ENCODE data around the gene GPR108.

GPR108 gene

DNA sequence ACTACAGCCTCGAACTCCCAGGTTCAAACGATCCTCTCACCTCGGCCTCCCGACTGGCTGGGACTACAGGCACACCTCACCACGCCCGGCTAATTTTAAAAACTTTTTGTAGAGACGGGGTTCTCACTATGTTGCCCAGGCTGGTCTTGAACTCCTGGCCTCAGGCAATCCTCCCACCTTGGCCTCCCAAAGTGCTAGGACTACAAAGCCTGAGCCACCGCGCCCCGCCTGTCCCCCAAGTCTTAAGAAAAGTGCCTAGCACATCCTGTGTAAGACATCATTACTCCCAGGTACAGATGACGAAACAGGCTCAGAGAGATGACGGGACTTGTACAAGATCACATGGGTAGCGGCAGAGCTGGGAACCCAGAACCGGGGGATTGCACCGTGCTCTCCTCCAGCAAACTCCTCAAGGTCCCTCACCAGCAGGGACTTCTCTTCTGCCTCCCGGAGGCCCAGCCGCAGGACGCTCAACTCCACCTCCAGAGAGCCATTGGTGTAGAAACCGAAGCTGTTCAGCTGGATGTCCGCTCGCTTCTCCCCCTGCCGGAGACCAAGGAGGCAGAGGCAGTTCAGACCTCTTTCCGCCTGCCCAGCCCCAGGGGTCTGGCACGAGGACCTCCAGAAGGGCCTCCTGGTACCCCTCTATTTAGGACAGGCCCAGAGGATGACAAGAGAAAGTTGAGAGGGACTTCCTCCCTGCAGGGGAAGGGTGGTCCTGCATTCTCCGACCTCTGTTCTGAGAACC lies 1.0 kb downstream of the GPR108 start:
- DNase-seq = peak; percentile 41

GRCh38 chr19:6735181-6735911 lies 2.0 kb downstream of the GPR108 start:
- no peak for DNase-seq

- no peak for DNase-seq
Measured at GRCh38 chr19:6734096-6734696, 3.2 kb downstream of the GPR108 start.

DNA sequence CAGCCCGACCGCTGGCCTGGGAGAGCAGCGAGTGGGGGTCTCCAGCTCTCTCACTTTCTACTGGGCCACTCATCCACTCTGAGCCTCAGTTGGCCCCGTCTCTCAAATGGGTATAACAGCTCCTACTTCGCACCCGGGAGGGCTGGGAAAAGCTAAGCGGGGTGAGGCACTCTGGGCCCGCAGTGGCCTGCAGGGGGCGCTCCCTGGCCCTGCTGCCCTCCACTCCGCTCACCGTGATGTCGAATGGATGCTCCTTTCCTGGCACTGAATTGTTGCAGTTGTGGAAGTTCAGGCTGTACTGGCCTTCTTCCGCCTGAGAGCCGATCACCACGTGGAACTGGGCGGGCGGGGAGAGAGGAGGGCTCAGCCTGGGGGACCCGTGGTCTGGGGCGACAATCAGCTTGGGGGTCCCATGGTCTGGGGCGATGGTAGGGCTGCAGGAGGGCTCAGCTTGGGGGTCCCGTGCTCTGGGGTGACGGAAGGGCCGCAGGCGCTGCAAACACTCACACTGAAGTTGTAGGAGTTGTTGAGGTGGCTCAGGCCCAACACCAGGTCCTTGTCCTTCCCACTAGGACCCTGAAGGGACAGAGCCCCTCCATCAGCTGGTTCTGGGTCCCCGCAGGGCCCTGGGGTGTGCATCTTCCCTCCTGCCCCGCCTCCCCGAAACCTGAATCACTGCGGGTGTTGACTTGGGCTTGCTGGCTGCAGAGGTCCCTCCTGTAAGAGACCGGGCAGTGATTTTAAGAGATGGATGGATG lies 3.9 kb downstream of the GPR108 start:
- no peak for DNase-seq

- no peak for DNase-seq
Measured at GRCh38 chr19:6732803-6733337, 4.5 kb downstream of the GPR108 start.

DNA sequence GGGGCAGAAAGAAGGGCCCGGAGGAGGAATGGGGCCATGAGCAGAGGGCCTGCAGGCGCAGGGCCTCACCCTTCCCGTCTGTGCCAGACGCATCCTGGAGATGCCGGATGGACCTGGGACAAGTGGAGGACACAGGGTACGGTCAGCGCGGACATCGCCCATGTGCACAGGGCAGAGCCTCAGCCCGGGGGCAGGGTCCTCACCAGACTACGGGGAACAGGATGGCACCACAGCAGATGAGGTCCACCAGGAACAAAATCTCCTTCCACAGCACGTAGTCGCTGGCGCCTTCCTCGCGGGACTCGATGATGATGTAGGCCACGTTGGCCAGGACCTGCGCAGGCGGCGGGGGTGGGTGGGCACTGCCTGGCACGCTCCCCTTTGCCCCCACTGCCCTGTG lies 5.6 kb downstream of the GPR108 start:
- no peak for DNase-seq

- no peak for DNase-seq
Measured at GRCh38 chr19:6730941-6731670, 6.3 kb downstream of the GPR108 start.

DNA sequence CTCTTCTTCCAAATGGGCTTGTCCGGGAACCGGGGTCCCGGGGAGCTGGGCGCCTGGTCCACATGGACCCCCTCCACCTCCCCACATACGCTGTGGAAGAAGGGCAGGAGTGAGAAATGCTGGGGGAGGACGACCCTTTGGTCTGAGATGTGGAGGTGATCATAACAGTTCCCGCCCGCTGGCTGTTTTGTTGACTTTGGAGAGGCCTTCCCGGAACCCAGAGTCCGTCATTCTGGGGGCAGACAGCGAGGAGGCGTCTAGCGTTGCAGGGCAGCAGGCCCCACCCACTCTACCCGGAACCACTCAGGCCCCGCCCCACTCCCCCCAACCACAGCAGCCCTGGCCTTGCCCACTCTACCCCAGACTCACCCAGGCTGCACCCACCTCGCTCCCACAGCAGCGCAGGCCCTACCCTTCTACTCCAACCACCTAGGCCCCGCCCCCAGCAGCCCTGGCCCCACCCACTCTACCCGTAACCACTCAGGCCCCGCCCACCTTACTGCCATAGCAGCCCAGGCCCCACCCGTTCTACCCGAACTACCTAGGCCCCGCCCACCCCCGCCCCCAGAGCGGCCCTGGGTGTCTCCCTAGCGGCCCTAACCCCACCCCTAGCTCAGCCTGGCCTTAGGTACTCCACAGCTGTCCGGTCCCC lies 7.1 kb downstream of the GPR108 start:
- no peak for DNase-seq

DNA sequence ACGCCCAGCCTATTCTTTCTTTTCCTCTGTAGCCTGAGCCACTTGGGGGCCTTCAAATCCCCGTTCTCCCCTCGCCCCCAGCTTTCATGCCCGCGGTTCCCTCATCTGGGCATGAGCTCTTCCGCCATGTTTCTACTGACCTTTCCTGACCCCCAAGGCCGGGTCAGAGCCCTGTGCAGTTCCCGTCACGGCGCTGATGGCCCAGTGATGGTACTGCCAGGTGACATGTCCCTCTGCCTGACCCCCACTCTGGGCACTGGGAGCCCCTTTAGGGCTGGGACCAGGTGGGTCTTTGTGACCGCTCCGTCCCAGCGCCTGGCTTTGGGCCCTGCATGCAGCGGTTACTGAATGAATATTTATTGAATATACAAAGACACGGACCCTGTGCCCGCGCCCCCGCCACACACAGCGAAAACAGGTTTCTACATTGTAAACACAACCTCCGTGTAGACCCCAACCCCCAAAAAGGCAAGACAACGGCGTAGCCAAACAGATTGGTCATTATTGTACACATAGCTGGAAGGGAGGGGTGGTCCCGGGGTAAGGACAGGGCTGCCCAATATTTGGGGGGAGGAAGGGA lies 7.7 kb downstream of the GPR108 start:
- DNase-seq = no peak

GRCh38 chr19:6728346-6728745 lies 9.0 kb downstream of the GPR108 start:
- no peak for DNase-seq

DNA sequence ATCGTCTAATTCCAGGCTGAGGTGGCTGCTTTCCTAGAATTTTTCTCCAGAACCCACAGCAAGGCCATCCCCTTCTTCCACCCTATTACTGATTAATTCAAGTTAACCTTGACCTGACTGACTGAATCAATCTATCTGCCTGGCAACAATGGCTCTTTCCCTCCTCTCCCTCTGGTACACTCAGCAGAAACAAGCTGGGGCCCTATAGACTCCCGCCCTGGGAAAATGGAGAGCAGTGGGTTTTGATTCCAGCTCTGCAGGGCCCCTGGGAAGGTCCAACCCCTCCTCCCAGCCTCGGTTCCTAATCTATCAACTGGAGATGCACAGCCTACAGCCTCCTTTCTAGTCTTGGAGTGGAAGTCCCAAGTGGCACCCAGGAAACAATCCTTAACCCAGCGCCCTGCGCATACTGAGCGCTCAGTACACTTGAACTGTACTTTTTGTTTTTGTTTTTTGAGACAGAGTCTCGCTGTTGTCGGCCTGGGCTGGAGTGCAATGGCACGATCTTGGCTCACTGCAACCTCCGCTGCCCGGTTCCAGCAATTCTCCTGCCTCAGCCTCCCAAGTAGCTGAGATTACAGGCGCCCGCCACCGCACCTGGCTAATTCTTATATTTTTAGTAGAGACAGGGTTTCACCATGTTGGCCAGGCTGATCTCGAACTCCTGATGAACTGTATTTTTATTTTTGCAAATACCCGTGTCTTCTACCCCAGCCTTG lies 11.7 kb downstream of the GPR108 start:
- no peak for DNase-seq

DNA sequence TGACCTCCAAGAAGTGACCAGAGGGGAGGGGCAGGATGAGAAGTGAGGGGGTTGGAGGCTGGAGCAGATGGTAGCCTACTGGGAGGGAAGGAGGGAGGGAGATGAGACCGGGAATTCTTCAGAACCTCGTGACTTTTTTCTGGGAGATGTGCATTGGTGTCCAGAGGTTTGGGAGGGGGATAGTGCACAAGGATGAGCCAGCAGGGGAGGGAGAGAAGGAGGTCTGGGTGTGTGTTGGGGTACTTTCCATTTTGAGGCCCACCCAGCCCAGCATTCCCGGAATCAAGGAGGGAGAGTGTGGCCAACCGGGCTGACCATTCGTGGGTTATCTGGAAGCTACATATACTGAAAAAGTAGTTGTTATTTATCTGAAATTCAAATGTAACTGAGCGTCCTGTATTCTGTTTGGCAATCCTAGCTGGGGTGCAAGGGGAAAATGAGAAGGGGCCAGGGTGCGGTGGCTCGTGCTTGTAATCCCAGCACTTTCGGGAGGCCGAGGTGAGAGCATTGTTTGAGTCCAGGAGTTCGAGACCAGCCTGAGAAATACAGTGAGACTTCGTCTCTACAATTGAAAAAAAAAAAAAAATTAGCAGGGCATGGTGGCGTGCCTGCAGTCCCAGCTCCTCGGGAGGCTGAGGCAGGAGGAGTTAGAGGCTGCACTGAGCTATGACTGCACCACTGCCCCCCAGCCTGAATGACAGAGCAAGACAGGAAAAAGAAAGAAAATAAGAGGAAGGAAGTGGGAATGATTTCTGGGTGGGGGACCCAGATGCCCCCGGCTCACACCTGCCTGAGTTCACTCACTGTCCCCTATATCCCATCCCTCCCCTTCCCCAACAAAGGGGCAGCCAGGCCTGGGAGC lies 12.5 kb downstream of the GPR108 start:
- no peak for DNase-seq

DNA sequence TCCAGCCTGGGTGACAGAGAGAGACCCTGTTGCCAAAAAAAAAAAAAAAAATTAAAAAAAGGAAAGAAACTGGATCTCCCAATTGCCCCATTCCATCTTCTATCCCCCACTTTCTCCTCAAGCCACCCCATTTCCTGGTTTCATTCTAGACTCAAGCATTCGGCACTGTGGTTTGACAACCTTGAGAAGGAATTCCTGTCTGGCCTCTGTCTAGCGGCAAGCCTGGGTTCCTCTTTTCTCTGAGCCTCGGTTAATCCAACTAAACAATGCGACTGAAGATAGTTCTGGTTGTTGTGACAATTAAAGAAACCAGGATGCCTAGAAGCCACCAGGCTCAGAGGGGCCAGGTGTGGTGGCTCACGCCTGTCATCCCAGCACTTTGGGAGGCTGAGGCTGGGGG lies 13.6 kb downstream of the GPR108 start:
- no peak for DNase-seq

DNA sequence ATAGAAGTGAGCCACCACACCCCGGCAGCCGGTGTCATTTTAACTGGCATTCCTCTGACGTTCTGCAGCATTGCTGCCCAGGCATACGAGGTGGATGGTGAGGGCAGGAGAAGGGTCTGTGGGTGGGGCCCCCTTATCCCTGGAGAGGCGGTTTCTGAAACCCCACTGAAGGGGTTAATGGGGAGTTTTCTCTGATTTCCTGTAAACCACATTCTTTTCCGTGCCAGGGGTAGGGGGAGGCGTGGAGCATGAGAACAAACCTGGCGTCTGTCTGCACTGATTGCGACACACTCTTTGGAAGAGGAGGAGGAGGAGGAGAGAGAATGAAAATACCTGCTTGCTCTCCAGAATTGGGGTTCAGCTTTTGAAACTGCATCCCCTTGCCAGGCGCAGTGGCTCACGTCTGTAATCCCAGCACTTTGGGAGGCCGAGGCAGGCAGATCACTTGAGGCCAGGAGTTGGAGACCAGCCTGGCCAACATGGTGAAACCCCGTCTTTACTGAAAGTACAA lies 14.2 kb downstream of the GPR108 start:
- no peak for DNase-seq

GRCh38 chr19:6721773-6722172 lies 15.6 kb downstream of the GPR108 start:
- no peak for DNase-seq

- DNase-seq = no peak
Measured at GRCh38 chr19:6721138-6721474, 16.3 kb downstream of the GPR108 start.

GRCh38 chr19:6720369-6721137 lies 16.8 kb downstream of the GPR108 start, which contains the start of gene C3:
C3 (minus strand) TSS chr19:6720650; CDS start chr19:6720589, 61 bp downstream.
- no peak for DNase-seq

DNA sequence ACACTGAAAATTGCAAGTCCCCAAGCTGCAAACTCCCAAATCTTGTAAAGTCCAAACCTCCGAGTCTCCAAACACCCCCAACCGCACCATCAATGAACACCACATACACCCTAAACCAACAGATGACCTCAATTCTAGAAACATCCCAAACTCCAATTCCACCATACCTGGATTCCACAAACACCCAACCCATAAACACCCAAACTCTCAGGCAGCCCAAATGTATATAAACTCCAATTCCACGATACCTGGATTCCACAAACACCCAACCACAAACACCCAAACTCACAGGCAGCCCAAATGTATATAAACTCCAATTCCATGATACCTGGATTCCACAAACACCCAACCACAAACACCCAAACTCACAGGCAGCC lies 17.4 kb downstream of the GPR108 start:
- DNase-seq = no peak

- no peak for DNase-seq
Measured at GRCh38 chr19:6719540-6719861, 17.9 kb downstream of the GPR108 start.
